AML-193 (cell line): ENCODE data around the gene ZNF91.
"Not testable (repeated sequence)": the region's sequence is repeated elsewhere in the genome, so short reads cannot be mapped to it uniquely, and the experiment has no call there.

Experiments
- DNase-seq, 2 experiments: peaks; one replicate each; lab custom pipeline; 2025; lab: John Stamatoyannopoulos, UW

The ZNF91 gene

GRCh38 chr19:23318941-23319340, 76.3 kb downstream of the ZNF91 start:
- DNase-seq: not testable (repeated sequence)

- DNase-seq: no peak
Measured at GRCh38 chr19:23318143-23318542, 77.1 kb downstream of the ZNF91 start.

DNA sequence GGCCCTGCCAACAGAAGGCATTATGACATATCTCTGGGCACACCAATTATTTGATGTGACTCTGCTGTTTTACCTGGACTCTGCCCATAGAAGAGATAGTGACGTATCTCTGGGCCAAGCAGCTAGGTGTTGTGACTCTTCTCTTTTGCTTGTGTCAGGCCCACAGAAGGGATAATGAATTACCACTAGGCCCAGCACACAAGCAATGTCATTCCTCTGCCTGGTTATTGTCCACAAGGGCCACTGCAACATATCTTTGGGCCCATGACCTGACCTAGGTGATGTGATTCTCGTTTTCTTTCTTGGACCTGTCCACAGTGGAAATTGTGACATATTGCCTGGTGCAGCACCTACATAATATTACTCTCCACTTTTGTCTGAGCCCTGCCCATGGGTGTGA, 80.0 kb downstream of the ZNF91 start:
- DNase-seq: no peak

- DNase-seq: peak; percentile 24 to 26
Measured at GRCh38 chr19:23314505-23315251, 80.6 kb downstream of the ZNF91 start.

DNA sequence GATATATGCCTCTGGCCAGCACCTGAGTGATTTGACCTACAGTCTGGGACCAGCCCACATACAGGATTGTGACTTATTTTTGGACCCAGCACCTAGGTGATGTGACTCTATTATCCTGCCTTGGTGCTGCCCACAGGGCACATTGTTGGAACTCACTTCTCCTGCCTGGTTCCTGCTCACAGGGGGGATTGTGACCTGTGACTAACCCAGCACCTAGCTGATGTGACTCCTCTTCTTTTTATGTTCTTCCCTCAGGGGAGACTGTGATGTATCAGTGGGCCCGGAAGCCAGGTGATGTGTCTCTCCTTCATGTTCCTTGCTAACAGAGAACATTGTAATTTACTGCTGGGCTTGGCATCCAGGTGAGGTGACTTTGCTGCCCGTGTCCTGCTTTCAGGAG, 82.1 kb downstream of the ZNF91 start:
- no peak for DNase-seq

GRCh38 chr19:23312515-23312914, 82.8 kb downstream of the ZNF91 start:
- no peak for DNase-seq

DNA sequence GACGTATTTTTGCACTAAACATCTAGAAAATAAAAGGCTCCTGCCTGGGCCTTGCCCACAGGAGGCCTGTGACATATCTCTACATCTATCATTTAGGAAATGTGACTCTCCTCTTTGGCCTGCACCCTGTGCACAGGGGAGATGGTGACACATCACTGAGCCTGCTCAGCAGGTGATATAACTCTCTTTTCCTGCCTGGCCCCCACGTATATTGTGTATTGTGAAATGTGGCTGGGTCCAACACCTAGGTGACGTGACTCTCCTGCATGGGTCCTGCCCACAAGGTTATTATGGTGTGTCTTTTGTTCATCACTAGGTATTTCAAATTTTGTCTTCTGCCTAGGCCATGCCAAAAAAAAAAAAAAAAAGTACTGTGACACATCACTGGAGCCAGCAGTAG, 83.7 kb downstream of the ZNF91 start:
- DNase-seq: no peak

GRCh38 chr19:23310729-23311211, 84.5 kb downstream of the ZNF91 start:
- DNase-seq: no peak

GRCh38 chr19:23309926-23310325, 85.3 kb downstream of the ZNF91 start:
- no peak for DNase-seq

- DNase-seq: peak; percentile 9 to 11
Measured at GRCh38 chr19:23305555-23305954, 89.7 kb downstream of the ZNF91 start.

GRCh38 chr19:23304238-23304637, 91.0 kb downstream of the ZNF91 start:
- no peak for DNase-seq

- DNase-seq: no peak
Measured at GRCh38 chr19:23294141-23294540, 101.1 kb downstream of the ZNF91 start.

GRCh38 chr19:23289966-23290365, 105.3 kb downstream of the ZNF91 start:
- not testable (repeated sequence) for DNase-seq
